Panc1 (cell line): ENCODE results near the gene MTHFR. TPM values are rescaled to one million over a fixed set of nuclear protein-coding genes. Genes with fewer than 3 reads are reported as not detected.

Experiments
- ATAC-seq: fragments of 200-7000 bp; cut with Tn5 transposase; 2 replicates; pipeline ENCODE4 v1.9.1; 2020; ENCODE audit warnings: mild to moderate bottlenecking, moderate library complexity
- BruUV-seq: library from RNA; stranded (reverse); fragments of 400-500 nt; replicated peaks from 2 replicates; lab custom pipeline; 2021; lab: Mats Ljungman, UMichigan
- CTCF ChIA-PET: fragments of 300-600 bp; sonication (Branson Sonifier 250); formaldehyde crosslinking; loops from one replicate; lab custom pipeline; 2022; ENCODE audit warnings: antibody characterized with exemption; lab: Charles Lee
- POLR2A ChIA-PET: fragments of 300-600 bp; sonication (Branson Sonifier 250); formaldehyde crosslinking; loops from one replicate; lab custom pipeline; 2022; ENCODE audit warnings: antibody characterized with exemption; lab: Charles Lee
- DNase-seq: peaks from one replicate; pipeline ENCODE4 v3.0.0-alpha.2; 2010; ENCODE audit warnings: low read depth, low spot score
- H3K27ac ChIP-seq: 2 replicates; pipeline ENCODE4 v1.5.1; 2011; ENCODE audit warnings: mild to moderate bottlenecking, low read length, inconsistent platforms
- H3K27me3 ChIP-seq: fragments of 200-500 bp; sonication (Bioruptor generic); 2 replicates; pipeline ENCODE4 v1.6.0; 2014; ENCODE audit warnings: low read length, inconsistent platforms; ENCODE audit not compliant: control insufficient read depth, insufficient read depth
- H3K36me3 ChIP-seq: fragments of 200-500 bp; sonication (Bioruptor generic); 2 replicates; pipeline ENCODE4 v1.5.1; 2014; ENCODE audit warnings: inconsistent platforms, mild to moderate bottlenecking, low read length, moderate library complexity; ENCODE audit not compliant: control insufficient read depth, insufficient read depth
- H3K4me1 ChIP-seq: 2 replicates; pipeline ENCODE4 v1.5.1; 2011; ENCODE audit warnings: inconsistent platforms, mild to moderate bottlenecking, low read length, moderate library complexity; ENCODE audit not compliant: control insufficient read depth, insufficient read depth
- H3K4me3 ChIP-seq, 2 experiments: 2 replicates each; pipeline ENCODE4 v1.5.1; 2011 to 2012; ENCODE audit warnings: low read depth in 2 of 2, low read length in 2 of 2, mild to moderate bottlenecking in 2 of 2, inconsistent platforms in 1 of 2, moderate library complexity in 1 of 2
- H3K9me3 ChIP-seq: fragments of 200-500 bp; sonication (Bioruptor generic); 2 replicates; pipeline ENCODE4 v1.5.1; 2014; ENCODE audit warnings: low read depth, mild to moderate bottlenecking, inconsistent platforms, low read length, moderate library complexity; ENCODE audit not compliant: control insufficient read depth, insufficient read depth
- CTCF ChIP-seq: fragments of 450-650 bp; IDR thresholded peaks from 2 replicates; pipeline ENCODE4 v1.5.1; 2017; ENCODE audit warnings: mild to moderate bottlenecking
- POLR2AphosphoS5 ChIP-seq: IDR thresholded peaks from 2 replicates; pipeline ENCODE4 v1.6.1; 2012; ENCODE audit warnings: mild to moderate bottlenecking, low read depth, low read length, moderate library complexity
- REST ChIP-seq, 2 experiments: IDR thresholded peaks; 2 replicates each; pipeline ENCODE4 v1.6.1; 2011 to 2012; ENCODE audit warnings: low read depth in 2 of 2, control low read depth in 1 of 2, low read length in 1 of 2, mild to moderate bottlenecking in 1 of 2, moderate library complexity in 1 of 2; ENCODE audit not compliant: insufficient read depth in 1 of 2
- SIN3A ChIP-seq: IDR thresholded peaks from 2 replicates; pipeline ENCODE4 v1.6.1; 2012; ENCODE audit warnings: low read depth, mild to moderate bottlenecking, low read length, moderate library complexity, borderline replicate concordance; ENCODE audit not compliant: insufficient read depth
- TCF7L2 ChIP-seq: IDR thresholded peaks from 2 replicates; pipeline ENCODE4 v1.6.1; 2011; ENCODE audit warnings: mild to moderate bottlenecking, low read depth, low read length, inconsistent platforms
- in situ Hi-C: cut with HindIII; loops from 2 replicates; pipeline ENCODE4 v1.10.0; 2016; ENCODE audit warnings: low sequenced_read_pairs, low pct_unique_long_range_greater_than_20kb
- intact Hi-C: fragments of 100-400 bp; cut with micrococcal nuclease; formaldehyde crosslinking; loops from one replicate; pipeline ENCODE4 v1.10.0; 2022; ENCODE audit not compliant: unreplicated experiment
- total RNA-seq: library from RNA; stranded (reverse); gene quantifications from one replicate; pipeline ENCODE4 v1.2.1, GENCODE V29; 2021; ENCODE audit not compliant: unreplicated experiment

MTHFR gene
- total RNA-seq, 1 experiment from 2014 or later, result 37.4 TPM

DNA sequence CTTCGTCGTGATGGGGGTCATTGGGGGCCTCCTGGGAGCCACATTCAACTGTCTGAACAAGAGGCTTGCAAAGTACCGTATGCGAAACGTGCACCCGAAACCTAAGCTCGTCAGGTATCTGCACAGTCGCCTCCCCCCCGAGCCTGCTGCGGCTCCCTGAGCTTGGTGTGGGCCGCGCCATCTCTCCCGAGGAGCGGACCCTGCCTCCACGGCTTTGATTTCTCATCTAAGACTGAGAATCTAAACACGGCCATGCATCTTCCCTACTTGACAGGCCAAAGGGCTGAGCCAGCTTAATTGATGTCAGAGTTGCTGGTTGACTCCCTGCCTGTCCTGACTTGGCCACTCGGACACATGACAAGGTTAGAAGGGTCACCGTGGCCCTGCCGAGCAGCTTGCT, 22.7 kb upstream of the MTHFR start:
- H3K9me3 ChIP-seq, result no peaks in the 10 kb centered on the region
- ChIA-PET CTCF (no interaction called here), POLR2A (no interaction called here)
- ATAC-seq, result no peak
- no peaks in the 10 kb centered on the region for H3K4me1 ChIP-seq
- DNase-seq, result no peak
- H3K27ac ChIP-seq, result no peak overlapping the region
- in situ Hi-C loops (no loop called here), intact Hi-C loops (no loop called here)
- H3K4me3 ChIP-seq, result no peak overlapping the region
- no TSS peak for BruUV-seq
- TF ChIP-seq POLR2AphosphoS5 (no peak), TCF7L2 (no peak), SIN3A (no peak), REST (IDR thresholded peaks at IDR 0.05; ENCODE audit: insufficient read depth in 1 of 2, low read depth in 2 of 2, low read length in 1 of 2) (no peak), CTCF (no peak)
- peaks cover 5% of the 10 kb centered on the region for H3K36me3 ChIP-seq
- H3K27me3 ChIP-seq, result no peaks in the 10 kb centered on the region

GRCh38 chr1:11826946-11827345, 21.2 kb upstream of the MTHFR start:
- Histone ChIP-seq H3K27me3 (no peaks in the 10 kb centered on the region), H3K27ac (no peak overlapping the region), H3K4me3 (no peak overlapping the region), H3K4me1 (no peaks in the 10 kb centered on the region), H3K36me3 (peaks cover 5% of the 10 kb centered on the region), H3K9me3 (no peaks in the 10 kb centered on the region)
- ATAC-seq, result no peak
- ChIA-PET CTCF (no interaction called here), POLR2A (no interaction called here)
- no TSS peak for BruUV-seq
- in situ Hi-C loops (no loop called here), intact Hi-C loops (no loop called here)
- no peak for TF ChIP-seq TCF7L2
- no peak for TF ChIP-seq CTCF
- TF ChIP-seq SIN3A, result no peak
- no peak for DNase-seq
